ENCODE results near the gene EVPL. TPM values are rescaled to one million over a fixed set of nuclear protein-coding genes. Genes with fewer than 3 reads are reported as not detected.

The EVPL gene
- total and polyA plus RNA-seq, 2 experiments from 2014 or later: 0.47 to 1.3 TPM

DNA sequence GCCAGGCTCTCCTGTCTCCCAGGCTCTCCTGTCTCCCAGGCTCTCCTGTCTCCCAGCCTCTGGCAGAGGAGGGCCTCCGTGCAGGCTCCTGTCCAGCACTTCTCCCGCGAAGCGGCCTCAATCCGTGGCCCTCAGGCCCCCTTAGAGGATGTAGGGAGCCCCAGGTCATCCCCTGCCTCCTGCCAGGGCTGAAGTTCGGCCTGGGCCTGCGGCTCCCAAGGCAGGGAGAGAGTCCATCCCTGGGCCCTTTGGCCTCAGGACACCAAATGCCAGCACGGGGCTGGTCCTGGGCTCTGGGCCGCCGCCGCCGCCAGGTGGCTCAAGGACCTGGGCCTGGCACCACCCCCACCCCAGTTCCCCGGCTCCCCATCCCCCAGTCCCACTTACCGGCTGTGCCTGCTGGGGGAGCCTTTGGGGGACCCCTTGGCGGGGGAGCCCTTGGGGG lies 370 bp downstream of the EVPL start:
- TF ChIP-seq CREB1 (CRISPR knock-in tag; IDR thresholded peaks at IDR 0.05; ENCODE audit: low read depth): no peak
- TF ChIP-seq EZH2 (IDR thresholded peaks at IDR 0.05; ENCODE audit: low read depth, unreplicated experiment): no peak
- TF ChIP-seq ZNF331 (CRISPR knock-in tag; IDR thresholded peaks at IDR 0.05; ENCODE audit: low read depth): no peak
- DNase-seq (ENCODE audit: low spot score): no peak
- Histone ChIP-seq H2AFZ (peak overlapping the region; percentile 84; the same call in 1 of the 2 replicates), H3K9me2 (ENCODE audit: insufficient read depth) (no peaks in the 10 kb centered on the region), H3F3A (replicated peaks; ENCODE audit: low read depth) (peaks cover 12% of the 10 kb centered on the region), H3K27ac (ENCODE audit: low read depth) (no peak overlapping the region), H3K4me2 (no peak overlapping the region), H4K20me1 (replicated peaks; ENCODE audit: insufficient read depth) (no peaks in the 10 kb centered on the region), H3K36me3 (ENCODE audit: insufficient read depth) (no peaks in the 10 kb centered on the region), H3K4me3 (no peak overlapping the region), H3K27me3 (ENCODE audit: insufficient read depth) (no peaks in the 10 kb centered on the region), H3K4me1 (ENCODE audit: insufficient read depth) (peaks cover 13% of the 10 kb centered on the region), H3K79me2 (replicated peaks; ENCODE audit: insufficient read depth) (no peaks in the 10 kb centered on the region)
- Mint-ChIP-seq H3K4me1 (peaks cover 18% of the 10 kb centered on the region), H3K27me3 (ENCODE audit: insufficient read depth, low read depth, poor library complexity) (peaks cover 15% of the 10 kb centered on the region), H3K36me3 (ENCODE audit: low read depth) (no peaks in the 10 kb centered on the region), H3K27ac (no peak overlapping the region), H3K4me3 (no peak overlapping the region), H3K9me3 (no peaks in the 10 kb centered on the region)
- peak; percentile 26 for ATAC-seq

DNA sequence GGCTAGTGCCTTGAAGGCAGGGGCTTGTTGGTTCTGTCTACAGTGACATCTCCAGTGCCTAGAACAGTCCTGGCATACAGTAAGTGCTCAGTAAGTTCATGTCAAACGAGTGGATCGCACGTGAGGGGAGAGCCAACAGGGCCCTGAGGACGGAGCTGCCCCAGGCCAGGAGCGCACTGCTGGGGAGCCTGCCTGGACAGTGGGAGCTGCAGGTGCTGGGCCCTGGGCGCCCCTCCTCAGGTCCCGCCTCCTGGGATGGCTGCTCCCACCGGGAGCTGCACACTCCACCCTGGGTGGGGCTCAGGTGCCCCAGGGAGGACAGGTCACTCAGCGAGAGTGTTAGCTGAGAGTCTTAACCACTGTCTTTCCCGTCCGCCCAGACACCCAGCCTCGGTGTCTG lies 1.8 kb downstream of the EVPL start:
- Mint-ChIP-seq H3K36me3 (ENCODE audit: low read depth) (no peaks in the 10 kb centered on the region), H3K4me1 (peaks cover 18% of the 10 kb centered on the region), H3K27me3 (ENCODE audit: insufficient read depth, low read depth, poor library complexity) (peaks cover 11% of the 10 kb centered on the region), H3K27ac (no peak overlapping the region), H3K4me3 (no peak overlapping the region), H3K9me3 (no peaks in the 10 kb centered on the region)
- no peaks in the 10 kb centered on the region for H3K9me2 ChIP-seq (ENCODE audit: insufficient read depth)
- no peaks in the 10 kb centered on the region for H3K36me3 ChIP-seq (ENCODE audit: insufficient read depth)
- H3K79me2 ChIP-seq (replicated peaks; ENCODE audit: insufficient read depth): no peaks in the 10 kb centered on the region
- H3K4me3 ChIP-seq: no peak overlapping the region
- no peak overlapping the region for H3K27ac ChIP-seq (ENCODE audit: low read depth)
- H3K27me3 ChIP-seq (ENCODE audit: insufficient read depth): no peaks in the 10 kb centered on the region
- no peak overlapping the region for H2AFZ ChIP-seq
- TF ChIP-seq ZNF331 (CRISPR knock-in tag; IDR thresholded peaks at IDR 0.05; ENCODE audit: low read depth) (no peak), POLR2AphosphoS5 (IDR thresholded peaks at IDR 0.05; ENCODE audit: low read depth) (no peak), CREB1 (CRISPR knock-in tag; IDR thresholded peaks at IDR 0.05; ENCODE audit: low read depth) (no peak), NANOG (IDR thresholded peaks at IDR 0.05; ENCODE audit: borderline replicate concordance) (no peak), JUNB (IDR thresholded peaks at IDR 0.05; ENCODE audit: unreplicated experiment) (no peak), EZH2 (IDR thresholded peaks at IDR 0.05; ENCODE audit: low read depth, unreplicated experiment) (no peak)
- TF ChIP-seq, protein P1, sequence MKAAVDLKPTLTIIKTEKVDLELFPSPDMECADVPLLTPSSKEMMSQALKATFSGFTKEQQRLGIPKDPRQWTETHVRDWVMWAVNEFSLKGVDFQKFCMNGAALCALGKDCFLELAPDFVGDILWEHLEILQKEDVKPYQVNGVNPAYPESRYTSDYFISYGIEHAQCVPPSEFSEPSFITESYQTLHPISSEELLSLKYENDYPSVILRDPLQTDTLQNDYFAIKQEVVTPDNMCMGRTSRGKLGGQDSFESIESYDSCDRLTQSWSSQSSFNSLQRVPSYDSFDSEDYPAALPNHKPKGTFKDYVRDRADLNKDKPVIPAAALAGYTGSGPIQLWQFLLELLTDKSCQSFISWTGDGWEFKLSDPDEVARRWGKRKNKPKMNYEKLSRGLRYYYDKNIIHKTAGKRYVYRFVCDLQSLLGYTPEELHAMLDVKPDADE (IDR thresholded peaks at IDR 0.05): no peak
- TF ChIP-seq, protein P2, sequence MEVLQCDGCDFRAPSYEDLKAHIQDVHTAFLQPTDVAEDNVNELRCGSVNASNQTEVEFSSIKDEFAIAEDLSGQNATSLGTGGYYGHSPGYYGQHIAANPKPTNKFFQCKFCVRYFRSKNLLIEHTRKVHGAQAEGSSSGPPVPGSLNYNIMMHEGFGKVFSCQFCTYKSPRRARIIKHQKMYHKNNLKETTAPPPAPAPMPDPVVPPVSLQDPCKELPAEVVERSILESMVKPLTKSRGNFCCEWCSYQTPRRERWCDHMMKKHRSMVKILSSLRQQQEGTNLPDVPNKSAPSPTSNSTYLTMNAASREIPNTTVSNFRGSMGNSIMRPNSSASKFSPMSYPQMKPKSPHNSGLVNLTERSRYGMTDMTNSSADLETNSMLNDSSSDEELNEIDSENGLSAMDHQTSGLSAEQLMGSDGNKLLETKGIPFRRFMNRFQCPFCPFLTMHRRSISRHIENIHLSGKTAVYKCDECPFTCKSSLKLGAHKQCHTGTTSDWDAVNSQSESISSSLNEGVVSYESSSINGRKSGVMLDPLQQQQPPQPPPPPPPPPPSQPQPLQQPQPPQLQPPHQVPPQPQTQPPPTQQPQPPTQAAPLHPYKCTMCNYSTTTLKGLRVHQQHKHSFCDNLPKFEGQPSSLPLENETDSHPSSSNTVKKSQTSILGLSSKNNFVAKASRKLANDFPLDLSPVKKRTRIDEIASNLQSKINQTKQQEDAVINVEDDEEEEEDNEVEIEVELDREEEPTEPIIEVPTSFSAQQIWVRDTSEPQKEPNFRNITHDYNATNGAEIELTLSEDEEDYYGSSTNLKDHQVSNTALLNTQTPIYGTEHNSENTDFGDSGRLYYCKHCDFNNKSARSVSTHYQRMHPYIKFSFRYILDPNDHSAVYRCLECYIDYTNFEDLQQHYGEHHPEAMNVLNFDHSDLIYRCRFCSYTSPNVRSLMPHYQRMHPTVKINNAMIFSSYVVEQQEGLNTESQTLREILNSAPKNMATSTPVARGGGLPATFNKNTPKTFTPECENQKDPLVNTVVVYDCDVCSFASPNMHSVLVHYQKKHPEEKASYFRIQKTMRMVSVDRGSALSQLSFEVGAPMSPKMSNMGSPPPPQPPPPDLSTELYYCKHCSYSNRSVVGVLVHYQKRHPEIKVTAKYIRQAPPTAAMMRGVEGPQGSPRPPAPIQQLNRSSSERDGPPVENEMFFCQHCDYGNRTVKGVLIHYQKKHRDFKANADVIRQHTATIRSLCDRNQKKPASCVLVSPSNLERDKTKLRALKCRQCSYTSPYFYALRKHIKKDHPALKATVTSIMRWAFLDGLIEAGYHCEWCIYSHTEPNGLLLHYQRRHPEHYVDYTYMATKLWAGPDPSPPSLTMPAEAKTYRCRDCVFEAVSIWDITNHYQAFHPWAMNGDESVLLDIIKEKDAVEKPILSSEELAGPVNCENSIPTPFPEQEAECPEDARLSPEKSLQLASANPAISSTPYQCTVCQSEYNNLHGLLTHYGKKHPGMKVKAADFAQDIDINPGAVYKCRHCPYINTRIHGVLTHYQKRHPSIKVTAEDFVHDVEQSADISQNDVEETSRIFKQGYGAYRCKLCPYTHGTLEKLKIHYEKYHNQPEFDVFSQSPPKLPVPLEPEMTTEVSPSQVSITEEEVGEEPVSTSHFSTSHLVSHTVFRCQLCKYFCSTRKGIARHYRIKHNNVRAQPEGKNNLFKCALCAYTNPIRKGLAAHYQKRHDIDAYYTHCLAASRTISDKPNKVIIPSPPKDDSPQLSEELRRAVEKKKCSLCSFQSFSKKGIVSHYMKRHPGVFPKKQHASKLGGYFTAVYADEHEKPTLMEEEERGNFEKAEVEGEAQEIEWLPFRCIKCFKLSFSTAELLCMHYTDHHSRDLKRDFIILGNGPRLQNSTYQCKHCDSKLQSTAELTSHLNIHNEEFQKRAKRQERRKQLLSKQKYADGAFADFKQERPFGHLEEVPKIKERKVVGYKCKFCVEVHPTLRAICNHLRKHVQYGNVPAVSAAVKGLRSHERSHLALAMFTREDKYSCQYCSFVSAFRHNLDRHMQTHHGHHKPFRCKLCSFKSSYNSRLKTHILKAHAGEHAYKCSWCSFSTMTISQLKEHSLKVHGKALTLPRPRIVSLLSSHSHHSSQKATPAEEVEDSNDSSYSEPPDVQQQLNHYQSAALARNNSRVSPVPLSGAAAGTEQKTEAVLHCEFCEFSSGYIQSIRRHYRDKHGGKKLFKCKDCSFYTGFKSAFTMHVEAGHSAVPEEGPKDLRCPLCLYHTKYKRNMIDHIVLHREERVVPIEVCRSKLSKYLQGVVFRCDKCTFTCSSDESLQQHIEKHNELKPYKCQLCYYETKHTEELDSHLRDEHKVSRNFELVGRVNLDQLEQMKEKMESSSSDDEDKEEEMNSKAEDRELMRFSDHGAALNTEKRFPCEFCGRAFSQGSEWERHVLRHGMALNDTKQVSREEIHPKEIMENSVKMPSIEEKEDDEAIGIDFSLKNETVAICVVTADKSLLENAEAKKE (CRISPR knock-in tag; IDR thresholded peaks at IDR 0.05): no peak
- DNase-seq (ENCODE audit: low spot score) (no peak), ATAC-seq (no peak)
- H4K20me1 ChIP-seq (replicated peaks; ENCODE audit: insufficient read depth): no peaks in the 10 kb centered on the region
- peaks cover 13% of the 10 kb centered on the region for H3K4me1 ChIP-seq (ENCODE audit: insufficient read depth)
- H3F3A ChIP-seq (replicated peaks; ENCODE audit: low read depth): peaks cover 7% of the 10 kb centered on the region
- H3K4me2 ChIP-seq: no peak overlapping the region

All from GM23338 (cell line).